HepG2 (cell line): ENCODE data around the gene ATP2B2. TPM values are rescaled to one million over a fixed set of nuclear protein-coding genes. Genes with fewer than 3 reads are reported as not detected.

Experiments
- AHDC1 ChIP-seq: sonication (generic); formaldehyde crosslinking; IDR thresholded peaks from 2 replicates; pipeline ENCODE4 v1.5.1; 2020; ENCODE audit warnings: mild to moderate bottlenecking, missing genetic modification reagents, borderline replicate concordance
- ATF3 ChIP-seq: sonication (generic); formaldehyde crosslinking; IDR thresholded peaks from 2 replicates; pipeline ENCODE4 v1.4.0; 2020; ENCODE audit warnings: missing genetic modification reagents
- ATRX ChIP-seq: sonication (generic); formaldehyde crosslinking; IDR thresholded peaks from 2 replicates; pipeline ENCODE4 v1.4.0; 2020; ENCODE audit warnings: missing genetic modification reagents, borderline replicate concordance
- CCDC6 ChIP-seq: sonication (generic); formaldehyde crosslinking; IDR thresholded peaks from 2 replicates; pipeline ENCODE4 v1.8.1; 2022; ENCODE audit warnings: mild to moderate bottlenecking, missing genetic modification reagents, moderate library complexity
- ERF ChIP-seq: IDR thresholded peaks from 2 replicates; pipeline ENCODE4 v1.6.1; 2018; ENCODE audit warnings: missing biosample characterization, missing genetic modification reagents
- RERE ChIP-seq: IDR thresholded peaks from 2 replicates; pipeline ENCODE4 v1.6.1; 2016; ENCODE audit warnings: low read depth, missing genetic modification reagents, missing compliant biosample characterization
- SALL1 ChIP-seq: sonication (generic); formaldehyde crosslinking; IDR thresholded peaks from 2 replicates; pipeline ENCODE4 v1.8.0; 2022; ENCODE audit warnings: mild to moderate bottlenecking, missing genetic modification reagents
- SATB2 ChIP-seq: sonication (generic); formaldehyde crosslinking; IDR thresholded peaks from 2 replicates; pipeline ENCODE4 v1.5.0; 2020; ENCODE audit warnings: missing genetic modification reagents
- SUZ12 ChIP-seq: fragments of 150-350 bp; IDR thresholded peaks from 2 replicates; pipeline ENCODE4 v1.6.1; 2014; ENCODE audit warnings: low read depth, low read length
- SYNCRIP ChIP-seq: fragments of 200-400 bp; formaldehyde crosslinking; IDR thresholded peaks from 2 replicates; pipeline ENCODE4 v1.6.1; 2018; ENCODE audit warnings: mild to moderate bottlenecking, low read depth, low read length; ENCODE audit not compliant: insufficient read depth
- TCF7 ChIP-seq: sonication (generic); IDR thresholded peaks from 2 replicates; pipeline ENCODE4 v1.6.1; 2016; ENCODE audit warnings: antibody characterized with exemption, low read depth
- TEAD3 ChIP-seq: optimal IDR thresholded peaks from 2 replicates; pipeline ENCODE3; 2016; ENCODE audit warnings: borderline replicate concordance
- ZBTB44 ChIP-seq: sonication (generic); formaldehyde crosslinking; IDR thresholded peaks from 2 replicates; pipeline ENCODE4 v1.4.0; 2020; ENCODE audit warnings: missing genetic modification reagents
- ZNF704 ChIP-seq: sonication (generic); formaldehyde crosslinking; IDR thresholded peaks from 2 replicates; pipeline ENCODE4 v1.8.1; 2023; ENCODE audit warnings: mild to moderate bottlenecking, inconsistent platforms, moderate library complexity, missing genetic modification reagents, borderline replicate concordance
- polyA plus RNA-seq, 8 experiments: library from polyadenylated mRNA; depleted of rRNA in 3 of 8; stranded (reverse) in 7 of 8; unstranded in 1 of 8; fragments of >200 nt; fragmentation: Illumina TruSeq in 4 of 8; extraction: Trizol in 4 of 8; gene quantifications; 2 replicates each; pipeline versions ENCODE4 v1.2.1 to v1.2.3, GENCODE V29; 2011 to 2016; ENCODE audit warnings: low read depth in 4 of 8, missing spikeins in 1 of 8, mixed read lengths in 1 of 8; ENCODE audit not compliant: insufficient read depth in 1 of 8
- total RNA-seq, 5 experiments: library from RNA; depleted of rRNA; stranded (reverse); fragments of >200 nt; fragmentation: Illumina TruSeq; extraction: Trizol; gene quantifications; 2 replicates each; pipeline ENCODE4 v1.2.3, GENCODE V29; 2016; ENCODE audit warnings: low read depth in 1 of 5

Gene ATP2B2
- total and polyA plus RNA-seq, 2 of the 13 experiments (the other 11 are each of a cell fraction or from before 2014, with no cell fraction given): 1.5 to 2.3 TPM

GRCh38 chr3:10459954-10460754 is 45.2 kb downstream of the ATP2B2 start (continued):
- TF ChIP-seq RERE (peak; percentile 72; the same call in 1 of the 2 replicates), ERF (peak; percentile 99), TEAD3 (CRISPR knock-in tag) (peak; percentile 90), TCF7 (no peak), ATRX (CRISPR knock-in tag) (no peak), CCDC6 (CRISPR knock-in tag) (peak; percentile 85; the same call in 1 of the 2 replicates), ATF3 (CRISPR knock-in tag) (peak; percentile 77; the same call in 1 of the 2 replicates), AHDC1 (CRISPR knock-in tag) (peak; percentile 70; the same call in 1 of the 2 replicates), ZBTB44 (CRISPR knock-in tag) (peak; percentile 99), SATB2 (CRISPR knock-in tag) (peak; percentile 96), ZNF704 (CRISPR knock-in tag) (peak; percentile 94), SALL1 (CRISPR knock-in tag) (peak; percentile 99), SYNCRIP (no peak), SUZ12 (no peak)
